ACC112 (cell line): ENCODE results near the gene XG.

ENCODE experiments used
- H2AFZ ChIP-seq: fragments of 200-600 bp; sonication (generic); one replicate; pipeline ENCODE4 v1.6.0; 2017; ENCODE audit warnings: antibody characterized with exemption, low read length; ENCODE audit not compliant: unreplicated experiment
- H3K27ac ChIP-seq: fragments of 200-600 bp; sonication (generic); 2 replicates; pipeline ENCODE4 v1.5.1; 2014; ENCODE audit warnings: low read depth, mild to moderate bottlenecking, antibody characterized with exemption, low read length, moderate library complexity
- H3K27me3 ChIP-seq: fragments of 200-600 bp; sonication (generic); 2 replicates; pipeline ENCODE4 v1.6.1; 2014; ENCODE audit warnings: mild to moderate bottlenecking, antibody characterized with exemption, low read length, moderate library complexity, mixed read lengths; ENCODE audit not compliant: insufficient read depth
- H3K36me3 ChIP-seq: fragments of 200-600 bp; sonication (generic); 2 replicates; pipeline ENCODE4 v1.6.1; 2016; ENCODE audit warnings: mild to moderate bottlenecking, antibody characterized with exemption, low read length, moderate library complexity, mixed read lengths; ENCODE audit not compliant: insufficient read depth
- H3K4me1 ChIP-seq: fragments of 200-600 bp; sonication (generic); one replicate; pipeline ENCODE4 v1.6.1; 2016; ENCODE audit warnings: low read length, mixed read lengths; ENCODE audit not compliant: insufficient read depth, unreplicated experiment, control insufficient read depth
- H3K4me3 ChIP-seq: fragments of 200-600 bp; sonication (generic); 2 replicates; pipeline ENCODE4 v1.5.1; 2014; ENCODE audit warnings: mild to moderate bottlenecking, low read depth, low read length
- H3K79me2 ChIP-seq: fragments of 200-600 bp; sonication (generic); one replicate; pipeline ENCODE4 v1.6.0; 2016; ENCODE audit warnings: low read length; ENCODE audit not compliant: control insufficient read depth, unreplicated experiment, insufficient read depth

XG gene

DNA sequence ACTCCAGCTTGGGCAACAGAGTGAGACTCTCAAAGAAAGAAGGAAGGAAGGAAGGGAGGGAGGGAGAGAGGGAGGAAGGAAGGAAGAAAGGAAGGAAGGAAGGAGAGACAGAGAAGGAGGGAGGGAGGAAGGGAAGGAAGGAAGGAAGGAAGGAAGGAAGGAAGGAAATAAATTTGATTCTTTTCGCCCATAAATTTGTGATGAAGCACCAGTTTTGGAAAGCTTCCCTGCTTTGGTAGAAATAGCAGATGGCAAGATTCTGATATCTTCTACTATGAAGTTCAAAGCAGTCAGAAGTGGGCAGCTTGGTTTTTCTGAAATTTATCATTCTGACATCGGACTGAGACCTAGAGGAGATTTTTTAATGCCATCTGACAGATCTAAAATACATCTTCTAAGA is 65.2 kb downstream of the XG start:
- H3K36me3 ChIP-seq = no peaks in the 10 kb centered on the region
- no peaks in the 10 kb centered on the region for H3K79me2 ChIP-seq
- peaks cover 4% of the 10 kb centered on the region for H3K4me1 ChIP-seq
- H3K4me3 ChIP-seq = no peak overlapping the region
- H3K27me3 ChIP-seq = no peaks in the 10 kb centered on the region
- no peak overlapping the region for H2AFZ ChIP-seq
- no peak overlapping the region for H3K27ac ChIP-seq

DNA sequence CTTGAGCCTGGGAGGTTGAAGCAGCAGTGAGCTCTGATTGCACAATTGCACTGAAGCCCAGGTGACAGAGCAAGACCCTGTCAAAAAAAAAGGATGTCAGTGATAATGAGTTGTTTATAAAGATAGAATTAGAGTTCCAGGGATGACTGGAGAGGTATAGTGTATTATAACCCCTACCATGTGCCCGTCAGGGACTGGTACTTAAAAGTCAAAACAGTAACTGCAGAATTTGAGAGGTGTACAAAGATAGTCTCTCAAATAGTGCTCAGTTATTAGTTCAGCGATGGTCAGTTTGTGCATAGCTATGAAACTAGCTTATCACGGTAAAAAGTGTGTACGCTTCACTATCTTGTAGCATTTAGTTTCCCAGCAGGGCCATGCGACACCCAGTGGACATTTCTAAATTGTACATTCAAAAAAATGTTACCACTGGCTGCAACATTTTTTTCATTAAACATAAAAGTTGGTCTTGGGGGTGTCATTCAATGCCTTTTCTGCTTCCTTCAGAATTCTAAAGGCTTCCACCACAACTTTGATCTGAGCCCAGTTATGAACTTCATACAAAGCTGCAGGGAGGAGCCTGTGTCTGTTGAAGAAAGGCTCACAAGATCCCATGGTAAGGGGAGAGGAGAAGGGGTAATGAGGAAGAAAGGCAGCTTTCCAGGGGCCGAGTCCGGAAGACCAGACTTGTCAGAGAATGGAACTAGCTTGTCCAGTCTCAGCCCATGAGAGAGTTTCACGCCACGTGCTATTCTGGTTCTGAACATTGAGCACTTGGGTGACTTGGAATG is 67.7 kb downstream of the XG start:
- Histone ChIP-seq H3K4me1 (no peaks in the 10 kb centered on the region), H2AFZ (no peak overlapping the region), H3K27ac (no peak overlapping the region)

DNA sequence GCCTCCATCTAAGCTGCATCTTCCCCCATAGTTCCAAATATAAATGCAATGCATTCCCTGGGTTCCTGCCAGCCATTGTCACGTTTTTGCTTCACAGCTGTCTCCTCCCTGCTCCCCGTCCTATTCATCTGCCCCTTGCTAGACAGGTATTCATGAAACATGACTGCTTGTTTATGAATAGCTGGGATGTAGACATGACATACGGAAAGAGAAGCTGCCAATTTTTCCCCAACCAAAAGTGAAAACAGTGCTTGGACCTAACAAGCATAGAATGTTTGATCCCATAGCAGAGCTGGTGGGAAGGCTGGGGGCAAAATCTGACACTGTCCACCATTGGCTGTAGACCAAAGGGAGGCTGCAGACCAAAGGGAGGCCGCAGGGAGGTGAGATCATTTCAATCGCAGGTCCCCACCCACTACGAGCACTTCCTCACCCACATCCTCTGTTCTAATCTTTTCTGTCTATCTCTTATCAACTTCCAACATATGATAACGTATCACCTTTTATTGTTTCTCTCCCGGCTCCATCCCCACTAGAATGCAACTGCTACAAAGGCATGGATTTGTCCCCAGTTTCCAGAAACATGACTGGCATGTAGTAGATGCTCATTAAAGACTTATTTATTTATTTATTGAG is 68.4 kb downstream of the XG start:
- Histone ChIP-seq H3K4me3 (no peak overlapping the region), H3K36me3 (no peaks in the 10 kb centered on the region), H3K4me1 (no peaks in the 10 kb centered on the region), H3K79me2 (no peaks in the 10 kb centered on the region), H3K27me3 (peaks cover 4% of the 10 kb centered on the region; the same call in 1 of the 2 replicates), H2AFZ (no peak overlapping the region), H3K27ac (no peak overlapping the region)

More for the DNA sequence above, 67.7 kb downstream of the XG start:
- Histone ChIP-seq H3K36me3 (no peaks in the 10 kb centered on the region), H3K4me3 (no peak overlapping the region), H3K79me2 (no peaks in the 10 kb centered on the region), H3K27me3 (no peaks in the 10 kb centered on the region)

DNA sequence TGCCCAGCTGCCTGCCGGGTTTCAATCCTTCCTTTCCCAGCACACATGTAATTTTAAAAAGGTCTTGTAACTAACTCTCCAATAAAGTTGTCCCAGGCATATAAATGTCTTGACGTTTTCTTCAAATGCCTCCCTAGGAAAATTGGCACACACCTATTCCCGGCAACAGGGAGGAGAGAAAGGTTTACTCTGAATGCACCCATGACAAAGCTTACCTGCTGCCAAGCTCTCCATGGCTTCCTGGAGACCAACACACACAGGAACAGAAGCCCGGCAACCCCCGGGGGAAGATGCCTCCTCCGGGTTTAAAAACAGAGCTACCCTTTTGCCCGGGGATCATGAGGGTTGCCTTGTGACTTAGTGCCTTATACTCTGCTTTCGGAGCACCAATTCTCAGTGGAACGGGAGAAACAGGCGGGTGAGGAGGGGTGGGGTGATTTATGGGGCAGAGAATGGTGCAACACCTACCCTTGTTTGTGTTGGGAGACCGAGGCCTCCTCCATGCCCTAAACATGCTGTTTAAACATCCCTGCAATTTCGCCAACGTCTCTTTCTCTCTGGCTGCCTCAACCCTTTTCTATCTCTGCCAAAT is 72.1 kb downstream of the XG start:
- Histone ChIP-seq H2AFZ (no peak overlapping the region), H3K4me3 (no peak overlapping the region), H3K4me1 (no peaks in the 10 kb centered on the region)

DNA sequence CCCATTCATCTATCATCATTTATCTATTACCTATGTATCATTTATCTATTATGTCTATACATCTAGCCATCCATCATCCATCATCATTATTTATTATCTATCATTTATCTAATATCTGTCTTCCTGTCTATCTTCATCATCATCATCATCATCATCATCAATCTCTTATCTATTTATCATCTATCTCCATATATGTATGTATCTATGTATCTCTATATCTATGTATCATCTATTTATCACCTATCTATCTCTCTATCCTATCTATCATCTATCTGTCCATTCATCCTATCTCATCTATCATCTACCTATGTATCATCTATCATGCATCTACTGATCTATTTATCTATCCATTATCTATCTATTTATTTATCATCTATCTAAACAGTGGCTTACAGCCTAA is 73.0 kb downstream of the XG start:
- no peaks in the 10 kb centered on the region for H3K4me1 ChIP-seq
- no peak overlapping the region for H3K27ac ChIP-seq
- H3K27me3 ChIP-seq = peaks cover 43% of the 10 kb centered on the region; the same call in 1 of the 2 replicates
- no peak overlapping the region for H2AFZ ChIP-seq
- no peaks in the 10 kb centered on the region for H3K36me3 ChIP-seq
- H3K4me3 ChIP-seq = no peak overlapping the region
- no peaks in the 10 kb centered on the region for H3K79me2 ChIP-seq

More for the DNA sequence above, 72.1 kb downstream of the XG start:
- Histone ChIP-seq H3K27me3 (peaks cover 33% of the 10 kb centered on the region; the same call in 1 of the 2 replicates), H3K27ac (no peak overlapping the region), H3K79me2 (no peaks in the 10 kb centered on the region), H3K36me3 (no peaks in the 10 kb centered on the region)

DNA sequence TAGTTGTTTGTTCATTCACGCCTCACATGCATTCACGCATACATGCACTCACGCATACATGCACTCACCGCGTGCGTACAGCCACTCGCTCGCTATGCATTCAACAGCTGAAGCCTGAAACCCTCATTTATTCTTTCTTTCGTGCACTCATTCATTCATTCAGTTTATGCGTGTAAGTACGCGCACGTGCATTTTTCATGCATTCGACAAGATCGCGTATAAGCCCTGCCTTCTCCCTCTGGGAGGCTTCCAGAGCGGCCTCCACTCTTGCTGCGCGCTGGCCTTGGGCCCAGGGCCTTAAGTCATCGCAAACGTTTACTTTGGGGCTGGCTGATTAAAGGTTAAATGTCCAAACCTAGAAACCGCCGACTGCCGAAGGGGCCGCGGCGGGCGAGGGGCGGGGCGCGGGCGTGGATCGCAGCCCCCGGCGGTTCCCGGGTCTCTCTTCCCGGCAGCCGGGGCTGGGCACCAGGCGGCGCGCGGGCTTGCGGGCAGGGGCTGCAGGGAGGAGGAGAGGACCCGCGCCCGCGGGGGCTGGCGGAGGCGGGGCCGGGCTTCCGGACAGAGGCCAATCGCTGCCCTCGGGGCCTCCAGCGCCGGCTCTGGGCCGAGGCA is 76.6 kb downstream of the XG start, which contains the start of gene GYG2:
GYG2 (plus strand) TSS at position 587 of the 615 bp plus-strand sequence. CDS start 1,259 bp downstream, outside the sequence.
- no peak within 1 kb of the TSS for H3K27ac ChIP-seq
- H2AFZ ChIP-seq = peak within 1 kb of the TSS; percentile 25
- peak within 1 kb of the TSS; percentile 60 for H3K4me3 ChIP-seq
- no peaks in the 10 kb centered on the region for H3K4me1 ChIP-seq
- H3K27me3 ChIP-seq = peaks cover 48% of the 10 kb centered on the region
- no peaks in the 10 kb centered on the region for H3K36me3 ChIP-seq
- H3K79me2 ChIP-seq = no peaks in the 10 kb centered on the region

DNA sequence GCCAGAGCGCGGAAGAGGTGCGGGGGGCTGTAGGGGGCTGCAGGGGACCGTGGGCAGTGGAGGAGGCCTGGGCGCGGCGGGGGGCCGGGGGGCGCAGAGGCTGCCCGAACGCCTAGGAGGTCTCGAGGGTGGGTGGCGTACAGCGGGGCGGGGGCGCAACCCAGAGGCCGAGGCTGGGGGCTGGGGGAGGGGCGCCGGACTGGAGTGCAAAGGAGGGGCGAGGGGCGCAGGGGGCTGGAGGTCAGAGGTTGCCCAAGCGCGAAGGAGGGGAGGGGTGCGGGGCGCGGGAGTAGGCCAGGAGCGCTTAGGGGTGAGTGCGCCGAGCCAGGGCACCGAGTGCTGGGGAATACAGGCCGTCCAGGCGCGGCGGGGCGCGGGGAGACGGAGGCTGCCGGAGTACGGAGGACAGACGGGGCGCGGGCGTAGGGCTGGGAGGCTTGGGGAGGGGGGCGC is 77.1 kb downstream of the XG start:
- Histone ChIP-seq H3K27ac (no peak overlapping the region), H3K4me3 (peak overlapping the region; percentile 60), H3K4me1 (no peaks in the 10 kb centered on the region), H2AFZ (no peak overlapping the region), H3K36me3 (no peaks in the 10 kb centered on the region), H3K27me3 (peaks cover 48% of the 10 kb centered on the region), H3K79me2 (no peaks in the 10 kb centered on the region)

DNA sequence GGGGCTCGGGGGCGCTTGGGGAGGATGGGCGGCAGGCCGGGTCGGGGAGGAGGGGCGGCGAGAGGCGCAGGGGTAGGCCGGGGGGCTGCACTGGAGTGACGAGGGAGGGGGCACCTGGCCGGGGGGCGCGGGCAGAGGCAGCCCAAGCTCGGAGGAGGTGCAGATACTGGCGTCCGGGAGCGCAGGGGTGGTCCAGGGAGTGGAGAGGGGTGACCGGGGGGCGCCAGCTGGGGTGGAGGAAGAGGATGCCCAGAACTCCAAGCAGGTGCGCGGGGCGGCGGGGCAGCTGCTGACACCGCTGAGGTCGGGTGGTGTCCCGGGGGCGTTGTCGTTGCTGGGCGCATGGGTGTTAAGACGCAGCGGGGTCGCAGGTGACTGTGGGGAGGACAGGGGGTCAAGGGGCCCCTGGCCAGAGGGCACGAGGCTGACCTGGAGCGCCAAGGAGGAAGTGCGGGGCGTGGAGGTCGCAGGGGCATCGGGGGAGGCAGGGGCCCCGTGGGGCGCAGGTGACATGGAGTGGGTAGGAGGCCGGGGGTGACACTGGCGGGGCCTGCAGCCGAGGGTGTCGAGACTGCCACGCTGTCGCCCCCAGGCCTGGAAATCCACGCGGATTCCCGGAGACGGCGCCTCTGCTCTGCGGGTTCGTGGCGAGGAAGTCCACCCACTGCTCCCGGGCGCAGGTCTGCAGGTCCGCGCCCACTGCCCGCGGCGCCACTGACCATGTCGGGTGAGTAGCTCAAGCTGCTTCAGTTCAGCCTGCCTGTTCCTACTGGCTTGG is 77.8 kb downstream of the XG start:
- no peak overlapping the region for H3K27ac ChIP-seq
- H3K4me1 ChIP-seq = no peaks in the 10 kb centered on the region
- H3K79me2 ChIP-seq = no peaks in the 10 kb centered on the region
- H3K27me3 ChIP-seq = peaks cover 48% of the 10 kb centered on the region
- peak overlapping the region; percentile 60 for H3K4me3 ChIP-seq
- H2AFZ ChIP-seq = no peak overlapping the region
- H3K36me3 ChIP-seq = no peaks in the 10 kb centered on the region

DNA sequence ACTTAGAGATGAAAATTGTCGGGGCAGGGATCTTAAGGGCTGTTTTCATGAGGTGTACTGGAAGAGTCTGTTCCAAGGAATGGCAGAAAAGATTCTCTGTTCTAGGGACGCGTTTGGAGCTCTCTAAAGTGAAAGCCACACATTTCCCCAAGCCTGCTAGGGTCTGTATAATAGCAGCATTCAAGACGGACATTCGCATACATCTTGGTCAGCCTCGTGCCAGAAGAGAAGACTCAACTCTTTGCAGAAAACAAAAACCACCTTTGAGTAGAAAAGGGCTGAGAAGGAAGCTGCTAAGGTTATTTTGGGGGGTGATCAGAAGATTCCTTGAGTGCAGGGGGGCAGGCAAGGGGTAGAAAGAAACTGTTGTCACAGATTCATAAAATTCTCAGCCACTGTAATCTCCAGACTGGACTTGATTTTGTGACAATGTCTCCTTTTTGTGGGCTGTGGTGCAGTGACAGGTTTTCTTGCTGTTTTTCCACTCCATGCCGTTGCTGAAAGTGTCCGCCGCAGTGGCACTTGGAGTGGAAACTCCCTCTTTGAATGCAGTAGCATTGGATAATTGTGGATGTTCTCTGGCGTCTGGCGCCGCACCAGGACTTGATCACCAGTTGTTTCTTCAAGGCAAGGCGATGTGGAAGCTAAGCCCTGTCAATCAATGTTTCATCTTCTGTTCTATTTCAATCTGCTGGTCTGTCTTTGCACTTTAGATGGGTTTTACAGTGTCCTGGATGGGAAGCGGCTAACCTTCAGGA is 79.8 kb downstream of the XG start:
- Histone ChIP-seq H3K79me2 (no peaks in the 10 kb centered on the region), H3K36me3 (no peaks in the 10 kb centered on the region), H3K4me3 (no peak overlapping the region), H3K4me1 (no peaks in the 10 kb centered on the region), H2AFZ (no peak overlapping the region), H3K27ac (no peak overlapping the region), H3K27me3 (peaks cover 33% of the 10 kb centered on the region)
